Mesendoderm (in vitro differentiated cells): ENCODE results near the gene ITGA2B.

Experiments
- DNase-seq: peaks from one replicate; pipeline ENCODE4 v3.0.0; 2013
- H2AK5ac ChIP-seq: 2 replicates; pipeline ENCODE4 v1.6.1; 2013; ENCODE audit warnings: low read length, inconsistent platforms
- H2BK120ac ChIP-seq: 2 replicates; pipeline ENCODE4 v1.6.1; 2013; ENCODE audit warnings: low read depth, mild to moderate bottlenecking, low read length, moderate library complexity, mixed read lengths
- H2BK15ac ChIP-seq: replicated peaks from 2 replicates; pipeline ENCODE4 v1.6.1; 2013; ENCODE audit warnings: low read depth, mild to moderate bottlenecking, moderate library complexity
- H2BK5ac ChIP-seq: 2 replicates; pipeline ENCODE4 v1.6.1; 2013; ENCODE audit warnings: low read length, inconsistent platforms
- H3K18ac ChIP-seq: 2 replicates; pipeline ENCODE4 v1.6.1; 2013; ENCODE audit warnings: mild to moderate bottlenecking, low read length, mixed read lengths
- H3K23ac ChIP-seq: one replicate; pipeline ENCODE4 v1.6.1; 2013; ENCODE audit warnings: low read length
- H3K27ac ChIP-seq: 2 replicates; pipeline ENCODE4 v1.5.1; 2013; ENCODE audit warnings: low read depth, mild to moderate bottlenecking, inconsistent platforms, low read length, moderate library complexity
- H3K27me3 ChIP-seq: 2 replicates; pipeline ENCODE4 v1.6.1; 2013; ENCODE audit warnings: low read length, control low read depth, mild to moderate bottlenecking, inconsistent platforms; ENCODE audit not compliant: insufficient read depth, poor library complexity
- H3K36me3 ChIP-seq: 2 replicates; pipeline ENCODE4 v1.6.1; 2013; ENCODE audit warnings: low read length, inconsistent platforms; ENCODE audit not compliant: control insufficient read depth, insufficient read depth
- H3K4ac ChIP-seq: one replicate; pipeline ENCODE4 v1.6.1; 2013; ENCODE audit warnings: low read depth, mild to moderate bottlenecking, low read length, moderate library complexity
- H3K4me1 ChIP-seq: 2 replicates; pipeline ENCODE4 v1.6.1; 2013; ENCODE audit warnings: low read depth, low read length, inconsistent platforms; ENCODE audit not compliant: control insufficient read depth
- H3K4me2 ChIP-seq: 2 replicates; pipeline ENCODE4 v1.6.1; 2013; ENCODE audit warnings: low read length
- H3K4me3 ChIP-seq: 2 replicates; pipeline ENCODE4 v1.5.1; 2013; ENCODE audit warnings: mild to moderate bottlenecking, low read length
- H3K56ac ChIP-seq: one replicate; pipeline ENCODE4 v1.6.1; 2013; ENCODE audit warnings: low read length
- H3K79me1 ChIP-seq: 2 replicates; pipeline ENCODE4 v1.6.1; 2013; ENCODE audit warnings: low read length, inconsistent platforms
- H3K79me2 ChIP-seq: 2 replicates; pipeline ENCODE4 v1.6.1; 2013; ENCODE audit warnings: mild to moderate bottlenecking, low read length; ENCODE audit not compliant: control insufficient read depth, insufficient read depth
- H3K9ac ChIP-seq: 2 replicates; pipeline ENCODE4 v1.6.1; 2013; ENCODE audit warnings: low read length, inconsistent platforms
- H4K5ac ChIP-seq: one replicate; pipeline ENCODE4 v1.6.1; 2013; ENCODE audit warnings: low read length
- H4K8ac ChIP-seq: one replicate; pipeline ENCODE4 v1.6.1; 2013; ENCODE audit warnings: low read depth, mild to moderate bottlenecking, control low read depth, low read length, moderate library complexity
- WGBS: extraction: QIAGEN DNeasy Blood & Tissue Kit; methylation state at CpG from one replicate; pipeline ENCODE4 v1.1.7; 2013; ENCODE audit warnings: low lambda C conversion rate, missing lambda C conversion rate; ENCODE audit not compliant: insufficient coverage; ENCODE audit errors: extremely low coverage; 5-methylcytosine and 5-hydroxymethylcytosine counted together

The ITGA2B gene

GRCh38 chr17:44338702-44339101, 50.7 kb downstream of the ITGA2B start:
- Histone ChIP-seq H3K56ac (no peak overlapping the region), H3K4me2 (no peak overlapping the region), H2BK5ac (no peak overlapping the region), H3K4me1 (no peaks in the 10 kb centered on the region), H3K79me2 (no peaks in the 10 kb centered on the region), H3K36me3 (no peaks in the 10 kb centered on the region), H3K23ac (no peak overlapping the region), H3K4me3 (no peak overlapping the region), H4K8ac (no peak overlapping the region), H3K27ac (no peak overlapping the region), H4K5ac (no peak overlapping the region), H3K4ac (no peak overlapping the region), H2BK120ac (no peak overlapping the region), H3K9ac (no peak overlapping the region), H3K79me1 (no peaks in the 10 kb centered on the region), H3K27me3 (no peaks in the 10 kb centered on the region), H2BK15ac (no peak overlapping the region), H2AK5ac (no peak overlapping the region), H3K18ac (no peak overlapping the region)
- WGBS, result no CpG with 5 or more reads among the region's 6 CpGs
- DNase-seq, result no peak

- no CpG with 5 or more reads among the region's 5 CpGs for WGBS
- no peak overlapping the region for H2BK15ac ChIP-seq
- no peak overlapping the region for H3K18ac ChIP-seq
- H3K27me3 ChIP-seq, result no peaks in the 10 kb centered on the region
- H3K4me1 ChIP-seq, result no peaks in the 10 kb centered on the region
- no peak overlapping the region for H3K23ac ChIP-seq
- H3K27ac ChIP-seq, result no peak overlapping the region
- H2AK5ac ChIP-seq, result no peak overlapping the region
- no peaks in the 10 kb centered on the region for H3K36me3 ChIP-seq
- H2BK5ac ChIP-seq, result no peak overlapping the region
- no peak overlapping the region for H3K4ac ChIP-seq
- no peak overlapping the region for H3K9ac ChIP-seq
- H4K8ac ChIP-seq, result no peak overlapping the region
- H3K79me2 ChIP-seq, result no peaks in the 10 kb centered on the region
- no peak overlapping the region for H3K56ac ChIP-seq
- no peak overlapping the region for H4K5ac ChIP-seq
- H3K4me2 ChIP-seq, result no peak overlapping the region
- no peak overlapping the region for H2BK120ac ChIP-seq
- no peak for DNase-seq
- H3K79me1 ChIP-seq, result no peaks in the 10 kb centered on the region
- H3K4me3 ChIP-seq, result no peak overlapping the region
Observed at GRCh38 chr17:44335968-44336367, 53.5 kb downstream of the ITGA2B start.

GRCh38 chr17:44335564-44335963, 53.9 kb downstream of the ITGA2B start:
- Histone ChIP-seq H4K5ac (no peak overlapping the region), H3K79me2 (no peaks in the 10 kb centered on the region), H4K8ac (no peak overlapping the region), H3K27me3 (no peaks in the 10 kb centered on the region), H3K23ac (no peak overlapping the region), H3K9ac (no peak overlapping the region), H3K4me3 (no peak overlapping the region), H3K18ac (no peak overlapping the region), H2BK5ac (no peak overlapping the region), H3K4ac (no peak overlapping the region), H2AK5ac (no peak overlapping the region), H3K79me1 (no peaks in the 10 kb centered on the region), H3K56ac (no peak overlapping the region), H2BK15ac (no peak overlapping the region), H3K36me3 (no peaks in the 10 kb centered on the region), H3K4me1 (no peaks in the 10 kb centered on the region), H2BK120ac (no peak overlapping the region), H3K4me2 (no peak overlapping the region), H3K27ac (no peak overlapping the region)
- no peak for DNase-seq
- WGBS, result no CpG with 5 or more reads among the region's 3 CpGs

GRCh38 chr17:44334727-44335126, 54.7 kb downstream of the ITGA2B start:
- Histone ChIP-seq H3K79me1 (no peaks in the 10 kb centered on the region), H3K18ac (no peak overlapping the region), H3K27me3 (no peaks in the 10 kb centered on the region), H2BK15ac (no peak overlapping the region), H4K8ac (no peak overlapping the region), H2AK5ac (no peak overlapping the region), H3K56ac (no peak overlapping the region), H2BK5ac (no peak overlapping the region), H3K9ac (no peak overlapping the region), H3K23ac (no peak overlapping the region), H4K5ac (no peak overlapping the region), H3K4me2 (no peak overlapping the region), H3K36me3 (no peaks in the 10 kb centered on the region), H3K4me3 (no peak overlapping the region), H3K79me2 (no peaks in the 10 kb centered on the region), H3K4ac (no peak overlapping the region), H3K27ac (no peak overlapping the region), H3K4me1 (no peaks in the 10 kb centered on the region), H2BK120ac (no peak overlapping the region)
- WGBS, result no CpG with 5 or more reads among the region's 3 CpGs
- no peak for DNase-seq

GRCh38 chr17:44334315-44334714, 55.1 kb downstream of the ITGA2B start:
- Histone ChIP-seq H3K9ac (no peak overlapping the region), H3K18ac (no peak overlapping the region), H4K8ac (no peak overlapping the region), H3K4me3 (no peak overlapping the region), H2BK15ac (no peak overlapping the region), H3K27me3 (no peaks in the 10 kb centered on the region), H2BK120ac (no peak overlapping the region), H3K4me2 (no peak overlapping the region), H3K56ac (no peak overlapping the region), H2BK5ac (no peak overlapping the region), H3K27ac (no peak overlapping the region), H3K79me1 (no peaks in the 10 kb centered on the region), H3K79me2 (no peaks in the 10 kb centered on the region), H2AK5ac (no peak overlapping the region), H3K4ac (no peak overlapping the region), H3K36me3 (no peaks in the 10 kb centered on the region), H3K23ac (no peak overlapping the region), H3K4me1 (no peaks in the 10 kb centered on the region), H4K5ac (no peak overlapping the region)
- WGBS, result no CpG with 5 or more reads among the region's 2 CpGs
- DNase-seq, result no peak

- no peaks in the 10 kb centered on the region for H3K79me2 ChIP-seq
- H3K27me3 ChIP-seq, result no peaks in the 10 kb centered on the region
- no peak for DNase-seq
- no peak overlapping the region for H3K4ac ChIP-seq
- no peak overlapping the region for H2BK15ac ChIP-seq
- H3K36me3 ChIP-seq, result no peaks in the 10 kb centered on the region
- no peak overlapping the region for H2BK120ac ChIP-seq
- H3K56ac ChIP-seq, result no peak overlapping the region
- H2AK5ac ChIP-seq, result no peak overlapping the region
- H3K27ac ChIP-seq, result no peak overlapping the region
- no peak overlapping the region for H3K18ac ChIP-seq
- no peak overlapping the region for H2BK5ac ChIP-seq
- WGBS, result no CpG with 5 or more reads among the region's 5 CpGs
- H3K79me1 ChIP-seq, result no peaks in the 10 kb centered on the region
- no peak overlapping the region for H3K23ac ChIP-seq
- no peak overlapping the region for H3K9ac ChIP-seq
- H3K4me2 ChIP-seq, result no peak overlapping the region
- no peak overlapping the region for H3K4me3 ChIP-seq
- no peak overlapping the region for H4K8ac ChIP-seq
- no peaks in the 10 kb centered on the region for H3K4me1 ChIP-seq
- no peak overlapping the region for H4K5ac ChIP-seq
Observed at GRCh38 chr17:44333371-44333770, 56.1 kb downstream of the ITGA2B start.
